ENCODE data around the gene TBX6. TPM values are rescaled to one million over a fixed set of nuclear protein-coding genes. Genes with fewer than 3 reads are reported as not detected.
"Not testable (repeated sequence)": the region's sequence is repeated elsewhere in the genome, so short reads cannot be mapped to it uniquely, and the experiment has no call there.

Gene TBX6
- total RNA-seq, 1 donor from 2014 or later, result 0.55 TPM

GRCh38 chr16:30049871-30050270 lies 41.9 kb downstream of the TBX6 start:
- H3K27ac Mint-ChIP-seq (ENCODE audit: unreplicated experiment), result no peak overlapping the region
- TF ChIP-seq CTCF (IDR thresholded peaks at IDR 0.05), result no peak
- H3K9me3 Mint-ChIP-seq (ENCODE audit: low read depth), result no peaks in the 10 kb centered on the region
- H3K36me3 Mint-ChIP-seq (ENCODE audit: low read depth), result no peaks in the 10 kb centered on the region
- peaks cover 22% of the 10 kb centered on the region for H3K4me1 Mint-ChIP-seq (ENCODE audit: low read depth)
- no peak overlapping the region for H3K4me3 Mint-ChIP-seq (ENCODE audit: unreplicated experiment)
- no peaks in the 10 kb centered on the region for H3K27me3 Mint-ChIP-seq (ENCODE audit: low read depth)
- no peak for DNase-seq (ENCODE audit: low spot score)

GRCh38 chr16:30046588-30046987 lies 45.1 kb downstream of the TBX6 start:
- no peak overlapping the region for H3K4me3 Mint-ChIP-seq (ENCODE audit: unreplicated experiment)
- TF ChIP-seq CTCF (IDR thresholded peaks at IDR 0.05), result no peak
- H3K4me1 Mint-ChIP-seq (ENCODE audit: low read depth), result peaks cover 7% of the 10 kb centered on the region
- no peak for DNase-seq (ENCODE audit: low spot score)
- no peaks in the 10 kb centered on the region for H3K36me3 Mint-ChIP-seq (ENCODE audit: low read depth)
- no peak overlapping the region for H3K27ac Mint-ChIP-seq (ENCODE audit: unreplicated experiment)
- H3K27me3 Mint-ChIP-seq (ENCODE audit: low read depth), result no peaks in the 10 kb centered on the region
- no peaks in the 10 kb centered on the region for H3K9me3 Mint-ChIP-seq (ENCODE audit: low read depth)

- no peaks in the 10 kb centered on the region for H3K36me3 Mint-ChIP-seq (ENCODE audit: low read depth)
- TF ChIP-seq CTCF (IDR thresholded peaks at IDR 0.05), result no peak
- H3K4me1 Mint-ChIP-seq (ENCODE audit: low read depth), result peaks cover 4% of the 10 kb centered on the region
- no peak for DNase-seq (ENCODE audit: low spot score)
- no peaks in the 10 kb centered on the region for H3K9me3 Mint-ChIP-seq (ENCODE audit: low read depth)
- H3K27ac Mint-ChIP-seq (ENCODE audit: unreplicated experiment), result no peak overlapping the region
- no peaks in the 10 kb centered on the region for H3K27me3 Mint-ChIP-seq (ENCODE audit: low read depth)
- no peak overlapping the region for H3K4me3 Mint-ChIP-seq (ENCODE audit: unreplicated experiment)
These were observed 45.5 kb downstream of the TBX6 start for GRCh38 chr16:30046178-30046577.

- H3K27me3 Mint-ChIP-seq (ENCODE audit: low read depth), result peaks cover 6% of the 10 kb centered on the region
- H3K4me3 Mint-ChIP-seq (ENCODE audit: unreplicated experiment), result no peak overlapping the region
- no peak overlapping the region for H3K27ac Mint-ChIP-seq (ENCODE audit: unreplicated experiment)
- TF ChIP-seq CTCF (IDR thresholded peaks at IDR 0.05), result peak; percentile 84
- no peaks in the 10 kb centered on the region for H3K4me1 Mint-ChIP-seq (ENCODE audit: low read depth)
- DNase-seq (ENCODE audit: low spot score), result no peak
- H3K36me3 Mint-ChIP-seq (ENCODE audit: low read depth), result no peaks in the 10 kb centered on the region
- no peaks in the 10 kb centered on the region for H3K9me3 Mint-ChIP-seq (ENCODE audit: low read depth)
These were observed 49.9 kb downstream of the TBX6 start for GRCh38 chr16:30041841-30042240.

- H3K27me3 Mint-ChIP-seq (ENCODE audit: low read depth), result peaks cover 13% of the 10 kb centered on the region
- not testable (repeated sequence) for H3K4me1 Mint-ChIP-seq (ENCODE audit: low read depth); DNase-seq (ENCODE audit: low spot score); H3K27ac Mint-ChIP-seq (ENCODE audit: unreplicated experiment); H3K36me3 Mint-ChIP-seq (ENCODE audit: low read depth); H3K9me3 Mint-ChIP-seq (ENCODE audit: low read depth); H3K4me3 Mint-ChIP-seq (ENCODE audit: unreplicated experiment)
These were observed 51.0 kb downstream of the TBX6 start for GRCh38 chr16:30040690-30041089.

- peaks cover 16% of the 10 kb centered on the region for H3K27me3 Mint-ChIP-seq (ENCODE audit: low read depth)
- H3K4me1 Mint-ChIP-seq (ENCODE audit: low read depth), result no peaks in the 10 kb centered on the region
- H3K4me3 Mint-ChIP-seq (ENCODE audit: unreplicated experiment), result no peak overlapping the region
- DNase-seq (ENCODE audit: low spot score), result no peak
- no peaks in the 10 kb centered on the region for H3K9me3 Mint-ChIP-seq (ENCODE audit: low read depth)
- no peaks in the 10 kb centered on the region for H3K36me3 Mint-ChIP-seq (ENCODE audit: low read depth)
- no peak overlapping the region for H3K27ac Mint-ChIP-seq (ENCODE audit: unreplicated experiment)
- TF ChIP-seq CTCF (IDR thresholded peaks at IDR 0.05), result no peak
These were observed 51.5 kb downstream of the TBX6 start for GRCh38 chr16:30040221-30040620.

Other genes with a start within 250 kb of the TBX6 start
- gene CDIPT, start 228.7 kb downstream of the TBX6 start, total RNA-seq, result 73.5 to 79.7 TPM (median 78.3 TPM) in 3 replicates
- gene SEZ6L2, start 192.4 kb downstream of the TBX6 start, total RNA-seq, result 10.9 to 17.0 TPM (median 16.3 TPM) in 3 replicates
- 2.4 to 3.2 TPM (median 2.9 TPM) in 3 replicates for gene ASPHD1, start 191.4 kb downstream of the TBX6 start, total RNA-seq
- 19.3 to 21.1 TPM (median 20.3 TPM) in 3 replicates for gene KCTD13, start 165.7 kb downstream of the TBX6 start, total RNA-seq
- gene TMEM219, start 129.8 kb downstream of the TBX6 start, total RNA-seq, result 111 to 122 TPM (median 120 TPM) in 3 replicates
- 50.0 to 56.6 TPM (median 50.1 TPM) in 3 replicates for gene TAOK2, start 118.1 kb downstream of the TBX6 start, total RNA-seq
- gene HIRIP3, start 96.3 kb downstream of the TBX6 start, total RNA-seq, result 8.4 to 14.0 TPM (median 9.9 TPM) in 3 replicates
- gene INO80E, start 95.7 kb downstream of the TBX6 start, total RNA-seq, result 57.1 to 68.5 TPM (median 64.6 TPM) in 3 replicates
- gene DOC2A, start 80.9 kb downstream of the TBX6 start, total RNA-seq, result 0.15 to 0.29 TPM in 2 of 3 replicates, not detected in the other
- not detected in 3 replicates for gene C16orf92, start 68.7 kb downstream of the TBX6 start, total RNA-seq
- gene TLCD3B, start 60.7 kb downstream of the TBX6 start, total RNA-seq, result 0.28 to 0.77 TPM (median 0.44 TPM) in 3 replicates
- 865 to 1,101 TPM (median 1,094 TPM) in 3 replicates for gene ALDOA, start 26.2 kb downstream of the TBX6 start, total RNA-seq
- 81.0 to 90.3 TPM (median 84.7 TPM) in 3 replicates for gene PPP4C, start 15.9 kb downstream of the TBX6 start, total RNA-seq
- 23.3 to 31.9 TPM (median 28.1 TPM) in 3 replicates for gene YPEL3, start 4.3 kb upstream of the TBX6 start, total RNA-seq
- 1.9 to 3.2 TPM (median 2.2 TPM) in 3 replicates for gene GDPD3, start 21.6 kb upstream of the TBX6 start, total RNA-seq
- 40.9 to 42.0 TPM (median 41.9 TPM) in 3 replicates for gene MAPK3, start 31.3 kb upstream of the TBX6 start, total RNA-seq
- 2.2 to 3.0 TPM (median 2.9 TPM) in 3 replicates for gene CORO1A, start 91.7 kb upstream of the TBX6 start, total RNA-seq
- 86.5 to 101 TPM (median 97.5 TPM) in 3 replicates for gene BOLA2B, start 101.7 kb upstream of the TBX6 start, total RNA-seq
- 16.1 to 44.4 TPM (median 36.9 TPM) in 3 replicates for gene SLX1A, start 102.0 kb upstream of the TBX6 start, total RNA-seq
- 14.1 to 16.6 TPM (median 14.7 TPM) in 3 replicates for gene SULT1A3, start 107.3 kb upstream of the TBX6 start, total RNA-seq
- gene NPIPB13, start 156.6 kb upstream of the TBX6 start, total RNA-seq, result 5.6 to 9.9 TPM (median 9.8 TPM) in 3 replicates